GM21723 (cell line): Measurements from ENCODE around the gene XPOT.
A peak's percentile ranks its signal among the peaks of the same experiment; 100 is the strongest.
"Not testable (repeated sequence)": the region's sequence is repeated elsewhere in the genome, so short reads cannot be mapped to it uniquely, and the experiment has no call there.

Experiments used
- ATAC-seq: cut with Tn5 transposase; IDR thresholded peaks from one replicate; pipeline ENCODE4 v1.9.1; 2021; ENCODE audit warnings: mild to moderate bottlenecking, moderate library complexity; ENCODE audit not compliant: unreplicated experiment

XPOT gene, protein sequence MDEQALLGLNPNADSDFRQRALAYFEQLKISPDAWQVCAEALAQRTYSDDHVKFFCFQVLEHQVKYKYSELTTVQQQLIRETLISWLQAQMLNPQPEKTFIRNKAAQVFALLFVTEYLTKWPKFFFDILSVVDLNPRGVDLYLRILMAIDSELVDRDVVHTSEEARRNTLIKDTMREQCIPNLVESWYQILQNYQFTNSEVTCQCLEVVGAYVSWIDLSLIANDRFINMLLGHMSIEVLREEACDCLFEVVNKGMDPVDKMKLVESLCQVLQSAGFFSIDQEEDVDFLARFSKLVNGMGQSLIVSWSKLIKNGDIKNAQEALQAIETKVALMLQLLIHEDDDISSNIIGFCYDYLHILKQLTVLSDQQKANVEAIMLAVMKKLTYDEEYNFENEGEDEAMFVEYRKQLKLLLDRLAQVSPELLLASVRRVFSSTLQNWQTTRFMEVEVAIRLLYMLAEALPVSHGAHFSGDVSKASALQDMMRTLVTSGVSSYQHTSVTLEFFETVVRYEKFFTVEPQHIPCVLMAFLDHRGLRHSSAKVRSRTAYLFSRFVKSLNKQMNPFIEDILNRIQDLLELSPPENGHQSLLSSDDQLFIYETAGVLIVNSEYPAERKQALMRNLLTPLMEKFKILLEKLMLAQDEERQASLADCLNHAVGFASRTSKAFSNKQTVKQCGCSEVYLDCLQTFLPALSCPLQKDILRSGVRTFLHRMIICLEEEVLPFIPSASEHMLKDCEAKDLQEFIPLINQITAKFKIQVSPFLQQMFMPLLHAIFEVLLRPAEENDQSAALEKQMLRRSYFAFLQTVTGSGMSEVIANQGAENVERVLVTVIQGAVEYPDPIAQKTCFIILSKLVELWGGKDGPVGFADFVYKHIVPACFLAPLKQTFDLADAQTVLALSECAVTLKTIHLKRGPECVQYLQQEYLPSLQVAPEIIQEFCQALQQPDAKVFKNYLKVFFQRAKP

GRCh38 chr12:64403707-64404469 is at the start of gene XPOT:
Gene XPOT (plus strand): TSS chr12:64404392. CDS start chr12:64410036, 5,644 bp downstream.
- peak; percentile 96 for ATAC-seq

DNA sequence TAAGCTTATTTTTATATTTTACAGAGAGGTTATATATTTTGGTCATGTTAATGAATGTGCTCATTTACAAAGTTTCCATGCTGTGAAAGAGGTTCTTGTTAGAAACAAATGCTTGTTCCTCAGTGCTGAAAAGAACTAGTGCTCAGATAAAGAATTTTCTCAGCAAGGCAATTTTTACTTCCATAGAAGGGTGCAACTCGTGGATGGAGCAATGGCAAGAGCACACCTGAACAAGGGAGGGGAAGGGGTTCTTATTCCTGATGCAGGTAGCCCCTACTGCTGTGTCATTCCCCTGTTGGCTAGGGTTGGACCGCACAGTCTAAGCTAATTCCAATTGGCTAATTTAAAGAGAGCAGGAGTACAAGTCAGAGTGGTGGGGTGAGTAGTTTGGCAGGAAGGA is 48.0 kb upstream of the XPOT start:
- not testable (repeated sequence) for ATAC-seq

GRCh38 chr12:64361173-64361572 is 43.0 kb upstream of the XPOT start:
- not testable (repeated sequence) for ATAC-seq

GRCh38 chr12:64362721-64363305 is 41.4 kb upstream of the XPOT start:
- no peak for ATAC-seq

GRCh38 chr12:64383675-64384074 is 20.5 kb upstream of the XPOT start:
- ATAC-seq: no peak

DNA sequence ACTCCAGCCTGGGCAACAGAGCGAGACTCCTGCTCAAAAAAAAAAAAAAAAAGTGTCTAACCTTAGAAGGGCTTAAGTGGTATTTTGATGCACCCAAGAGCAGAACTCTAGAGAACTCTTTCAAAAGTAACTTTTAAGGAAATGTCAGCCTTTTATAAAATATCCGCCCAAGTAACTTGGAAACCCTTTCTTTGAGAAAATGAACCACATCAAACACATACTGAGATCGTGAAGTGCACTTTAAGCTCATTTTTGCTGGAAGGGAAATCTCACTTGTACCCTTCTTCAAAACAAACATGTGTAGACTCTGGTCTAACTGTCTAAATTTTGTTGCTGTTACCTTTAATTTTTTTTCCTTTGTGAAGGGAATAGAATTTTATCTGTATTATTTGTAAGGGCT is 19.2 kb upstream of the XPOT start:
- ATAC-seq: no peak

DNA sequence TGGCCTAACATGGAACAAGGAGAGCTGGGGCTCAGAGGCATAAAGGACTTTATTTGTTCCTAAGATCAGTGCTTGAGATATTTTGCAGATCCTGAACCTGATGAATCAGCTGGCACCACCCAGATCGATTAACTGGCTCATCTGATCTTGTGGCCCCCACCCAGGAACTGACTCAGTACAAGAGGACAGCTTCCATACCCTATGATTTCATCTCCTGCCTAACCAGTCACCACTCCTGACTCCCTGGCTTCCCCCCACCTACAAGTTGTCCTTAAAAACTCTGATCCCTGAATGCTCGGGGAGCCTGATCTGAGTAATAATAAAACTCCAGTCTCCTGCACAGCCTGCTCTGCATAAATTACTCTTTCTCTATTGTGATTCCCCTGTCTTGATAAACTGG is 18.7 kb upstream of the XPOT start:
- ATAC-seq: no peak

GRCh38 chr12:64387197-64387816 is 16.9 kb upstream of the XPOT start:
- no peak for ATAC-seq

GRCh38 chr12:64389154-64389553 is 15.0 kb upstream of the XPOT start:
- no peak for ATAC-seq

GRCh38 chr12:64390275-64390851 is 13.8 kb upstream of the XPOT start, which contains the start of gene C12orf56:
Gene C12orf56 (minus strand): TSS chr12:64390758. CDS start chr12:64390565, 193 bp downstream.
- no peak for ATAC-seq

DNA sequence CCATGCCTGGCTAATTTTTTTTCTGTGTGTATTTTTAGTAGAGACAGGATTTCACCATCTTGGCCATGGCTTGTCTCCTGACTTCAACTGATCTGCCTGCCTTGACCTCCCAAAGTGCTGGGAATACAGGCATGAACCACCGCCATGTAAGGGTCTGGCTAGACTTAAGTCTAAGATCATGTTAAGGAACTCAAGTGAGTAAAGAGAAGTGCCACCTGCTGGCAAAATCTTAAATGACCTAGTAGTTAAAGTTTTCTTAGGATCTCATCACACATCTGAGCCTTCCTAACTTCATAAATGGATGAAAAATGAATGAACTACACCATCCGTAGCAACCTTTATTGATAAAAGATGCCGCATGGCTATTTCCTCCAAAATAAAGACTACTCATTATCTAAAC is 12.0 kb upstream of the XPOT start:
- ATAC-seq: no peak

- ATAC-seq: no peak
Measured at GRCh38 chr12:64395739-64396138, 8.5 kb upstream of the XPOT start.

- no peak for ATAC-seq
Measured at GRCh38 chr12:64400041-64400440, 4.2 kb upstream of the XPOT start.

GRCh38 chr12:64402181-64402580 is 2.0 kb upstream of the XPOT start:
- no peak for ATAC-seq

DNA sequence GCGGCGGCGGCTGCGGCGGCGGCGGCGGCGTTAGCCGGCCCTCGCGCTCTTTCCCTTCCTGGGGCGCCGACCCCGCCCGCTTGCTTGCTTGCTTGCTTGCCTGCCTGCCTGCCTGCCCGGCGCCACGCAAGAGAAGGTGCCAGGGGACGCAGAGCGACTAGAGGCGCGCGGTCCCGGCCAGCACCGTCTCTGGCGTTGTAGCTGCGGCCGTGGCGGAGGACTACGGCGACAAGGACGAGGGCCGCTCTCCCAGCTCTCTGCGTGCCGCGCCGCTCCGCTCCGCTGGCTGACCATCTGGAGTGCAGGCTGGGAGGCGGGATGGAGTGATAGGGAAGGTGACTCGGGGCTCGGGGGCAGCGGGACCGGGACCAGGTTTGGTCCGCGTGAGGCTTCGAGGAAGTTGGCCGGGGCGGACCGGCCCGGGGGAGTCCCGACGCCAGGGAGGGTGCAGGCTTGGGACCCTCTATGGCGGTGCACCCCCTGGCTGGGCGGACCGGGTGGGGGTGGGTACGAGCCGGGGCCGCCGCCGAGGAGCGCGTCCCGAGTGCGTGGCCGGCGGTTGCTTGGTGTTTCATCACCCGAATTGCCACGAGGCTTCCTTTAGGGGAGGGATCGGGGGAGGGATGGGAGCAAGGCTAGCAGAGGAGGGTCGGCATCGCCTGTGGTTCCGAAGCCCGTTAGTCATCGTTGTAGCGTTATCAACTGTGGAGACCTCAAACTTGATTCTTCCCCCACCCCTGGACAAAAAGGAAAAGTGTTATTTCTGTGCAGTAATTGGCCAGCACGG is 471 bp downstream of the XPOT start:
- ATAC-seq: peak; percentile 41

DNA sequence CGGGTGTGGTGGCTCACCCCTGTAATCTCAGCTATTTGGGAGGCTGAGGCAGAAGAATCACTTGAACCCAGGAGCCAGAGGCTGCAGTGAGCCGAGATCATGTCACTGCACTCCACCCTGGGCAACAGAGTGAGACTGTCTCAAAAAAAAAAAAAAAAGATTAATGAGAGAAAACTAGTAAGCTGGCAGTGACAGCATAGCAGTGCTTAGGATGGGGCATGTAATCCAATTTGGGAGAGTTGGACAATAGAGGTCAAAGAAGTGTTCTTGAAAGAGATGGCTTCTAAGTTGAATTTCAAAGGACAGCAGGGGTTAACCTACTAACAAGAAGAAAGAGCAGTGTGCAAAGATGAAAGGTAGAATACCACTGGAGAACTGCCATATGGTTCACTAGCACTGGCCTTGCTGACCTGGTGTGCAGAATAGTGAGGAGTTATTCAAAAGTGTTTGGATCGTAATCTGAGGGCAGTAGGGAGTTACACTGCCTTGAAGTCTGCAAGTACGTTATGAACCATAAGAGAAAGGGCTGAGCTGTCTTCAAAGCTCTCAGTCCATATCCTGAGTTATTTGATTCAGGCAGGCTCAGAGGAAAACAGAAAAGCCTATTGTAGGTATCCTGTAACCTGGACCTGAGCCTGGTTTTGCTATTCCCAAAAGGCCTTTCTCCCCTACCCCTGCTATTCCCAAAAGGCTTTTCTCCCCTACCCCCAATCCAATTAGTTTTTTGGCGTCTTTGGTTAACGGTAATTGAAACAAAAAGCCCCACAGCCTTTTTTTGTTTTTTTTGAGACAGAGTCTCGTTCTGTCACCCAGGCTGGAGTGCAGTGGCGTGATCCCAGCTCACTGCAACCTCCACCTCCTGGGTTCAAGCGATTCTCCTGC is 3.4 kb downstream of the XPOT start:
- no peak for ATAC-seq

DNA sequence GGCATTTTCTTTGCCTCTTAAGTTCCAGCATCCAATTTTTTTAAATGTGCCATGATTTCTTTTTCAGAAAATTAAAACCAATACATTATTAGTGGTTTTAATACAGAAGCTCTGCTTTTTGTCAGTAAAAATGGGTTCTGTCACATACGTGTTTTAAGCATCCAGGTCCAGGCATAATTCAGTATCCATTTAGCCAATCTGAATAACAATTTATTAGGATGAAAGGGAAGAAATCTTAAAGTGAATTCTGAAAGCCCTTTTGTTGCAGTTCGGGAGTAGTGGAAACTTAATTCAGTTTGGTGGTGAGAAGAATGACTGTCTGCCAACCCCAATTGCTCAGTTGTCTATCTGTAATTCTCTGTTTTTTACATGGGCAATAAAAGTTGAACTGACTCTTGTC is 7.2 kb downstream of the XPOT start:
- ATAC-seq: no peak

DNA sequence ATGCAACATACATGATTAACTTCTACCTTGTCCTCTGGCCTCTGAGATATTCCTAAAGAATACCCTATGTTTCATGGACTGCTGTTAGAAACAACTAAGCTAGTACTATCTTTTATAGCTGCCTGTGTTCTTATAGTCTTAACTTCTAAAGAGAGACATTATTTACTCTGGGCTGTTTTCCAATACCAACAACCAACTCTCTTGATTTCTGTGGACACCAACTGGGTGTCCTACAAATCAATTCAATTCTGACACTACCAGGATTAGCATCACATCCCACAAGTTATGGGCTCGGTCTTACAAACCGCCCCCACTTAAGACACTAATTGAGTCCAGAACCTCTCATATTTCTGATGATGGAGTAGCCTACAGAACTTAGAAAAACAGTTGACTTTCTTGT is 8.3 kb downstream of the XPOT start:
- no peak for ATAC-seq
